Fibroblast of lung (primary cell): Measurements from ENCODE around the gene PRR16. TPM values are rescaled to one million over a fixed set of nuclear protein-coding genes. Genes with fewer than 3 reads are reported as not detected.

Experiments
- DNase-seq, 2 donors: peaks; one replicate each; pipeline versions ENCODE4 v3.0.0 to v3.0.0-alpha.2; 2010; ENCODE audit warnings: low read depth in 2 of 2
- H2AFZ ChIP-seq: 2 replicates; pipeline ENCODE4 v1.5.1; 2012; ENCODE audit warnings: low read length, control low read depth, inconsistent platforms
- H3K27ac ChIP-seq: 2 replicates; pipeline ENCODE4 v1.5.1; 2011; ENCODE audit warnings: low read length, control low read depth; ENCODE audit not compliant: insufficient read depth
- H3K27me3 ChIP-seq: 2 replicates; pipeline ENCODE4 v1.5.1; 2011; ENCODE audit warnings: mild to moderate bottlenecking, low read length; ENCODE audit not compliant: control insufficient read depth, insufficient read depth
- H3K36me3 ChIP-seq: 2 replicates; pipeline ENCODE4 v1.5.1; 2011; ENCODE audit warnings: low read length; ENCODE audit not compliant: control insufficient read depth, insufficient read depth
- H3K4me1 ChIP-seq: 2 replicates; pipeline ENCODE4 v1.5.1; 2011; ENCODE audit warnings: low read length; ENCODE audit not compliant: control insufficient read depth, insufficient read depth; ENCODE audit errors: extremely low read depth
- H3K4me2 ChIP-seq: 2 replicates; pipeline ENCODE4 v1.5.1; 2011; ENCODE audit warnings: low read length, control low read depth; ENCODE audit not compliant: insufficient read depth; ENCODE audit errors: extremely low read depth
- H3K4me3 ChIP-seq, 4 experiments: fragments of 200-600 bp in 1 of 4; sonication (generic) in 1 of 4; replicated peaks in 1 of 4; 2 replicates each; pipeline ENCODE4 v1.5.1; 2011 to 2016; ENCODE audit warnings: low read length in 4 of 4, low read depth in 3 of 4, mild to moderate bottlenecking in 3 of 4, control low read depth in 2 of 4, inconsistent platforms in 1 of 4, mixed read lengths in 1 of 4; ENCODE audit not compliant: insufficient read depth in 1 of 4; ENCODE audit errors: control extremely low read depth in 1 of 4
- H3K79me2 ChIP-seq: 2 replicates; pipeline ENCODE4 v1.5.1; 2012; ENCODE audit warnings: mild to moderate bottlenecking, low read length, inconsistent platforms; ENCODE audit not compliant: control insufficient read depth, insufficient read depth
- H3K9ac ChIP-seq: 2 replicates; pipeline ENCODE4 v1.5.1; 2011; ENCODE audit warnings: mild to moderate bottlenecking, low read length, control low read depth; ENCODE audit not compliant: insufficient read depth
- H3K9me3 ChIP-seq: 2 replicates; pipeline ENCODE4 v1.5.1; 2012; ENCODE audit warnings: low read depth, low read length; ENCODE audit not compliant: control insufficient read depth, insufficient read depth
- H4K20me1 ChIP-seq: 2 replicates; pipeline ENCODE4 v1.5.1; 2011; ENCODE audit warnings: low read length; ENCODE audit not compliant: control insufficient read depth, insufficient read depth; ENCODE audit errors: extremely low read depth
- EZH2 ChIP-seq: IDR thresholded peaks from 2 replicates; pipeline ENCODE4 v1.5.1; 2012; ENCODE audit warnings: low read length, control low read depth, mild to moderate bottlenecking; ENCODE audit errors: missing control alignments
- polyA plus RNA-seq, 2 donors: library from polyadenylated mRNA; depleted of rRNA in 1 of 2; stranded (reverse) in 1 of 2; unstranded in 1 of 2; fragments of >200 nt; gene quantifications; 2 replicates each; pipeline ENCODE4 v1.2.1, GENCODE V29; 2011 to 2012; ENCODE audit warnings: missing spikeins in 1 of 2
- total RNA-seq: library from RNA; depleted of rRNA; stranded (reverse); fragments of >200 nt; gene quantifications from 2 replicates; pipeline ENCODE4 v1.2.1, GENCODE V29; 2014
- TF ChIP-seq, protein P1 (sequence below), 2 donors: IDR thresholded peaks in 1 of 2; conservative IDR thresholded peaks in 1 of 2; 1 replicate in 1 of 2; 2 replicates in 1 of 2; pipeline ENCODE4 v1.5.1; 2011 to 2012; ENCODE audit warnings: low read length in 2 of 2, control low read depth in 1 of 2, inconsistent platforms in 1 of 2, low read depth in 1 of 2, mild to moderate bottlenecking in 1 of 2

Gene PRR16
- total and polyA plus RNA-seq, 2 donors (not counting 1 experiment from before 2014, with no cell fraction given), result 7.3 to 44.6 TPM

- no peak for DNase-seq
- Histone ChIP-seq H2AFZ (no peak overlapping the region), H4K20me1 (no peaks in the 10 kb centered on the region), H3K4me3 (no peak overlapping the region), H3K9ac (no peak overlapping the region), H3K9me3 (no peaks in the 10 kb centered on the region), H3K4me1 (peaks cover 14% of the 10 kb centered on the region), H3K36me3 (no peaks in the 10 kb centered on the region), H3K27me3 (no peaks in the 10 kb centered on the region), H3K4me2 (no peak overlapping the region), H3K79me2 (peaks cover 21% of the 10 kb centered on the region), H3K27ac (no peak overlapping the region)
- TF ChIP-seq EZH2, result no peak
- TF ChIP-seq, protein P1, sequence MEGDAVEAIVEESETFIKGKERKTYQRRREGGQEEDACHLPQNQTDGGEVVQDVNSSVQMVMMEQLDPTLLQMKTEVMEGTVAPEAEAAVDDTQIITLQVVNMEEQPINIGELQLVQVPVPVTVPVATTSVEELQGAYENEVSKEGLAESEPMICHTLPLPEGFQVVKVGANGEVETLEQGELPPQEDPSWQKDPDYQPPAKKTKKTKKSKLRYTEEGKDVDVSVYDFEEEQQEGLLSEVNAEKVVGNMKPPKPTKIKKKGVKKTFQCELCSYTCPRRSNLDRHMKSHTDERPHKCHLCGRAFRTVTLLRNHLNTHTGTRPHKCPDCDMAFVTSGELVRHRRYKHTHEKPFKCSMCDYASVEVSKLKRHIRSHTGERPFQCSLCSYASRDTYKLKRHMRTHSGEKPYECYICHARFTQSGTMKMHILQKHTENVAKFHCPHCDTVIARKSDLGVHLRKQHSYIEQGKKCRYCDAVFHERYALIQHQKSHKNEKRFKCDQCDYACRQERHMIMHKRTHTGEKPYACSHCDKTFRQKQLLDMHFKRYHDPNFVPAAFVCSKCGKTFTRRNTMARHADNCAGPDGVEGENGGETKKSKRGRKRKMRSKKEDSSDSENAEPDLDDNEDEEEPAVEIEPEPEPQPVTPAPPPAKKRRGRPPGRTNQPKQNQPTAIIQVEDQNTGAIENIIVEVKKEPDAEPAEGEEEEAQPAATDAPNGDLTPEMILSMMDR (conservative IDR thresholded peaks at IDR 0.05 in 1 of 2, IDR thresholded peaks at IDR 0.05 in 1 of 2; ENCODE audit: low read depth in 1 of 2, low read length in 2 of 2), result no peak
Measured at GRCh38 chr5:120602033-120602432, 137.9 kb downstream of the PRR16 start.

GRCh38 chr5:120604884-120605283, 140.8 kb downstream of the PRR16 start:
- Histone ChIP-seq H3K4me3 (no peak overlapping the region), H3K4me2 (peak overlapping the region; percentile 2), H4K20me1 (no peaks in the 10 kb centered on the region), H3K36me3 (no peaks in the 10 kb centered on the region), H3K27ac (peak overlapping the region; percentile 63), H3K9me3 (no peaks in the 10 kb centered on the region), H3K79me2 (peaks cover 22% of the 10 kb centered on the region), H3K9ac (no peak overlapping the region), H3K27me3 (no peaks in the 10 kb centered on the region), H2AFZ (no peak overlapping the region), H3K4me1 (peaks cover 18% of the 10 kb centered on the region)
- no peak for TF ChIP-seq EZH2
- TF ChIP-seq, protein P1 (conservative IDR thresholded peaks at IDR 0.05 in 1 of 2, IDR thresholded peaks at IDR 0.05 in 1 of 2; ENCODE audit: low read depth in 1 of 2, low read length in 2 of 2), result no peak
- peak; percentile 80 to 99 for DNase-seq

GRCh38 chr5:120605325-120606079, 141.4 kb downstream of the PRR16 start:
- DNase-seq, result peak in 1 of 2 donors; percentile 50
- H3K79me2 ChIP-seq, result peaks cover 24% of the 10 kb centered on the region
- no peaks in the 10 kb centered on the region for H3K9me3 ChIP-seq
- no peak overlapping the region for H3K4me3 ChIP-seq
- peak overlapping the region; percentile 2 for H3K4me2 ChIP-seq
- no peaks in the 10 kb centered on the region for H4K20me1 ChIP-seq
- peak overlapping the region; percentile 63 for H3K27ac ChIP-seq
- peaks cover 19% of the 10 kb centered on the region for H3K4me1 ChIP-seq
- H3K27me3 ChIP-seq, result no peaks in the 10 kb centered on the region
- no peak overlapping the region for H3K9ac ChIP-seq
- no peaks in the 10 kb centered on the region for H3K36me3 ChIP-seq
- TF ChIP-seq, protein P1 (conservative IDR thresholded peaks at IDR 0.05 in 1 of 2, IDR thresholded peaks at IDR 0.05 in 1 of 2; ENCODE audit: low read depth in 1 of 2, low read length in 2 of 2), result no peak
- no peak for TF ChIP-seq EZH2
- H2AFZ ChIP-seq, result no peak overlapping the region
